Measurements from ENCODE around the gene ABAT.
A peak's percentile ranks its signal among the peaks of the same experiment; 100 is the strongest.
"Not testable (repeated sequence)": the region's sequence is repeated elsewhere in the genome, so short reads cannot be mapped to it uniquely, and the experiment has no call there.

The ABAT gene

GRCh38 chr16:8651958-8652357 is 22.5 kb upstream of the ABAT start:
- peaks cover 13% of the 10 kb centered on the region for H3K36me3 ChIP-seq (replicated peaks)
- H3K27me3 ChIP-seq (replicated peaks); H3K27ac ChIP-seq; H3K4me3 ChIP-seq (ENCODE audit: low read depth, low read length); in situ Hi-C loops (cut with HindIII; ENCODE audit: low pct_ligation_motif_present, low sequenced_read_pairs): not testable (repeated sequence)
- peak; percentile 34 for DNase-seq
- peak; percentile 71 for TF ChIP-seq CTCF (IDR thresholded peaks at IDR 0.05; ENCODE audit: low read depth, low read length, missing control alignments)

GRCh38 chr16:8655184-8655717 is 19.2 kb upstream of the ABAT start:
- H3K27ac ChIP-seq, result no peak overlapping the region
- H3K36me3 ChIP-seq (replicated peaks), result no peaks in the 10 kb centered on the region
- TF ChIP-seq CTCF (IDR thresholded peaks at IDR 0.05; ENCODE audit: low read depth, low read length, missing control alignments), result peak; percentile 72
- H3K4me3 ChIP-seq (ENCODE audit: low read depth, low read length), result no peak overlapping the region
- no peaks in the 10 kb centered on the region for H3K27me3 ChIP-seq (replicated peaks)
- in situ Hi-C loops (cut with HindIII; ENCODE audit: low pct_ligation_motif_present, low sequenced_read_pairs), result no loop called here
- peak; percentile 14 for DNase-seq

GRCh38 chr16:8656376-8656775 is 18.0 kb upstream of the ABAT start:
- Histone ChIP-seq H3K27ac (no peak overlapping the region), H3K4me3 (ENCODE audit: low read depth, low read length) (no peak overlapping the region), H3K36me3 (replicated peaks) (no peaks in the 10 kb centered on the region), H3K27me3 (replicated peaks) (no peaks in the 10 kb centered on the region)
- in situ Hi-C loops (cut with HindIII; ENCODE audit: low pct_ligation_motif_present, low sequenced_read_pairs), result no loop called here
- DNase-seq, result no peak
- no peak for TF ChIP-seq CTCF (IDR thresholded peaks at IDR 0.05; ENCODE audit: low read depth, low read length, missing control alignments)

GRCh38 chr16:8660841-8661301 is 13.5 kb upstream of the ABAT start:
- DNase-seq, result peak; percentile 22
- in situ Hi-C loops (cut with HindIII; ENCODE audit: low pct_ligation_motif_present, low sequenced_read_pairs), result no loop called here
- H3K36me3 ChIP-seq (replicated peaks), result no peaks in the 10 kb centered on the region
- no peaks in the 10 kb centered on the region for H3K27me3 ChIP-seq (replicated peaks)
- no peak overlapping the region for H3K27ac ChIP-seq
- TF ChIP-seq CTCF (IDR thresholded peaks at IDR 0.05; ENCODE audit: low read depth, low read length, missing control alignments), result peak; percentile 78
- H3K4me3 ChIP-seq (ENCODE audit: low read depth, low read length), result no peak overlapping the region

- no peak for DNase-seq
- in situ Hi-C loops (cut with HindIII; ENCODE audit: low pct_ligation_motif_present, low sequenced_read_pairs), result no loop called here
- H3K27ac ChIP-seq, result no peak overlapping the region
- no peaks in the 10 kb centered on the region for H3K36me3 ChIP-seq (replicated peaks)
- TF ChIP-seq CTCF (IDR thresholded peaks at IDR 0.05; ENCODE audit: low read depth, low read length, missing control alignments), result no peak
- no peak overlapping the region for H3K4me3 ChIP-seq (ENCODE audit: low read depth, low read length)
- no peaks in the 10 kb centered on the region for H3K27me3 ChIP-seq (replicated peaks)
Measured at GRCh38 chr16:8661703-8662102, 12.7 kb upstream of the ABAT start.
